Neuronal stem cell (in vitro differentiated cells): ENCODE measurements around the gene CYTH1.

Experiments used
- DNase-seq: peaks from one replicate; pipeline ENCODE4 v3.0.0-alpha.2; 2013; ENCODE audit warnings: low spot score
- H2AFZ ChIP-seq: one replicate; pipeline ENCODE4 v1.6.1; 2013; ENCODE audit warnings: mild to moderate bottlenecking, low read length, inconsistent platforms
- H2AK5ac ChIP-seq: 2 replicates; pipeline ENCODE4 v1.6.1; 2013; ENCODE audit warnings: low read depth, mild to moderate bottlenecking, inconsistent platforms, low read length, moderate library complexity, mixed read lengths
- H2BK120ac ChIP-seq: 2 replicates; pipeline ENCODE4 v1.6.1; 2013; ENCODE audit warnings: low read depth, mild to moderate bottlenecking, inconsistent platforms, low read length, moderate library complexity, mixed read lengths
- H2BK12ac ChIP-seq: one replicate; pipeline ENCODE4 v1.6.1; 2013; ENCODE audit warnings: low read length, inconsistent platforms
- H2BK15ac ChIP-seq: 2 replicates; pipeline ENCODE4 v1.6.1; 2013; ENCODE audit warnings: mild to moderate bottlenecking, low read length, inconsistent platforms, mixed read lengths
- H2BK5ac ChIP-seq: one replicate; pipeline ENCODE4 v1.6.1; 2013; ENCODE audit warnings: inconsistent platforms, mild to moderate bottlenecking, low read length, moderate library complexity
- H3K14ac ChIP-seq: one replicate; pipeline ENCODE4 v1.6.1; 2013; ENCODE audit warnings: low read length, inconsistent platforms
- H3K18ac ChIP-seq: 2 replicates; pipeline ENCODE4 v1.6.1; 2013; ENCODE audit warnings: low read length, inconsistent platforms
- H3K23ac ChIP-seq: 2 replicates; pipeline ENCODE4 v1.6.1; 2013; ENCODE audit warnings: low read depth, mild to moderate bottlenecking, mixed read lengths, low read length, inconsistent platforms; ENCODE audit not compliant: poor library complexity
- H3K27ac ChIP-seq: replicated peaks from 3 replicates; pipeline ENCODE4 v1.5.1; 2013; ENCODE audit warnings: low read length, inconsistent platforms
- H3K27me3 ChIP-seq, 3 experiments: 2 replicates each; pipeline ENCODE4 v1.6.1; 2013; ENCODE audit warnings: low read length in 3 of 3, mild to moderate bottlenecking in 2 of 3, inconsistent platforms in 1 of 3, low read depth in 1 of 3, mixed read lengths in 1 of 3, moderate library complexity in 1 of 3; ENCODE audit not compliant: control insufficient read depth in 3 of 3, insufficient read depth in 3 of 3
- H3K36me3 ChIP-seq, 2 donors: replicated peaks in 1 of 2; 2 replicates each; pipeline ENCODE4 v1.6.1; 2013; ENCODE audit warnings: low read length in 2 of 2; ENCODE audit not compliant: control insufficient read depth in 2 of 2, insufficient read depth in 2 of 2
- H3K4ac ChIP-seq: 2 replicates; pipeline ENCODE4 v1.6.1; 2013; ENCODE audit warnings: inconsistent platforms, mild to moderate bottlenecking, low read length, moderate library complexity
- H3K4me1 ChIP-seq, 2 donors: 1 replicate in 1 of 2; 2 replicates in 1 of 2; pipeline ENCODE4 v1.6.1; 2013; ENCODE audit warnings: low read length in 2 of 2, low read depth in 1 of 2; ENCODE audit not compliant: control insufficient read depth in 2 of 2, insufficient read depth in 1 of 2
- H3K4me2 ChIP-seq: one replicate; pipeline ENCODE4 v1.6.1; 2013; ENCODE audit warnings: mild to moderate bottlenecking, low read length, inconsistent platforms; ENCODE audit not compliant: insufficient read depth, poor library complexity, severe bottlenecking
- H3K4me3 ChIP-seq, 2 donors: 2 replicates each; pipeline ENCODE4 v1.5.1; 2013; ENCODE audit warnings: low read length in 2 of 2, mild to moderate bottlenecking in 2 of 2, inconsistent platforms in 1 of 2, moderate library complexity in 1 of 2
- H3K79me1 ChIP-seq: one replicate; pipeline ENCODE4 v1.6.1; 2013; ENCODE audit warnings: low read depth, mild to moderate bottlenecking, inconsistent platforms, low read length, moderate library complexity
- H3K9ac ChIP-seq: one replicate; pipeline ENCODE4 v1.6.1; 2013; ENCODE audit warnings: mild to moderate bottlenecking, low read depth, low read length, inconsistent platforms; ENCODE audit not compliant: poor library complexity
- H3K9me3 ChIP-seq, 2 donors: replicated peaks in 1 of 2; 2 replicates each; pipeline versions ENCODE3 to v1.6.1; 2013; ENCODE audit warnings: low read length in 2 of 2, mild to moderate bottlenecking in 2 of 2, inconsistent platforms in 1 of 2, low read depth in 1 of 2, mixed read lengths in 1 of 2, moderate library complexity in 1 of 2; ENCODE audit not compliant: control insufficient read depth in 2 of 2, insufficient read depth in 1 of 2
- H4K8ac ChIP-seq: one replicate; pipeline ENCODE4 v1.6.1; 2013; ENCODE audit warnings: low read depth, mild to moderate bottlenecking, inconsistent platforms, low read length, moderate library complexity
- H4K91ac ChIP-seq: one replicate; pipeline ENCODE4 v1.6.1; 2013; ENCODE audit warnings: low read length, low read depth, mild to moderate bottlenecking, inconsistent platforms; ENCODE audit not compliant: poor library complexity
- WGBS, 2 donors: extraction: QIAGEN DNeasy Blood & Tissue Kit; methylation state at CpG; one replicate each; pipeline ENCODE4 v1.1.7; 2013; ENCODE audit warnings: missing lambda C conversion rate in 2 of 2, mixed read lengths in 1 of 2; ENCODE audit not compliant: insufficient read length in 2 of 2, insufficient replicate concordance in 1 of 2; ENCODE audit errors: extremely low coverage in 2 of 2; 5-methylcytosine and 5-hydroxymethylcytosine counted together

Gene CYTH1

GRCh38 chr17:78664476-78665386 lies 117.3 kb downstream of the CYTH1 start:
- Histone ChIP-seq H4K8ac (no peak overlapping the region), H3K79me1 (peaks cover 4% of the 10 kb centered on the region), H4K91ac (no peak overlapping the region), H3K14ac (peak overlapping the region; percentile 31), H2AFZ (no peak overlapping the region), H3K4ac (no peak overlapping the region), H3K36me3 (no peaks in the 10 kb centered on the region), H2AK5ac (peak overlapping the region; percentile 18), H3K27ac (no peak overlapping the region), H3K27me3 (no peaks in the 10 kb centered on the region), H3K4me1 (peaks cover 4 to 8% of the 10 kb centered on the region in 2 donors), H2BK120ac (no peak overlapping the region), H2BK15ac (no peak overlapping the region), H3K9ac (no peak overlapping the region), H3K4me2 (no peak overlapping the region), H3K9me3 (no peaks in the 10 kb centered on the region), H3K23ac (peak overlapping the region; percentile 39), H2BK5ac (no peak overlapping the region), H3K18ac (peak overlapping the region; percentile 41), H2BK12ac (no peak overlapping the region), H3K4me3 (no peak overlapping the region)
- WGBS, 2 donors, result no CpG with 5 or more reads among the region's 24 CpGs
- DNase-seq, result no peak

GRCh38 chr17:78661093-78661770 lies 120.8 kb downstream of the CYTH1 start:
- Histone ChIP-seq H2BK120ac (no peak overlapping the region), H3K14ac (no peak overlapping the region), H4K8ac (no peak overlapping the region), H3K27ac (no peak overlapping the region), H3K4me1 (peaks cover 4% of the 10 kb centered on the region in 2 donors), H3K9ac (no peak overlapping the region), H3K27me3 (no peaks in the 10 kb centered on the region), H2AFZ (no peak overlapping the region), H4K91ac (no peak overlapping the region), H3K4me3 (peak overlapping the region in 1 of 2 donors; percentile 1), H3K79me1 (peaks cover 4% of the 10 kb centered on the region), H3K23ac (no peak overlapping the region), H3K4ac (no peak overlapping the region), H3K18ac (no peak overlapping the region), H3K36me3 (no peaks in the 10 kb centered on the region), H3K9me3 (no peaks in the 10 kb centered on the region), H2BK5ac (no peak overlapping the region), H3K4me2 (no peak overlapping the region), H2BK12ac (no peak overlapping the region), H2BK15ac (no peak overlapping the region), H2AK5ac (no peak overlapping the region)
- no CpG with 5 or more reads among the region's 17 CpGs for WGBS, 2 donors
- DNase-seq, result no peak

GRCh38 chr17:78659546-78659945 lies 122.5 kb downstream of the CYTH1 start:
- H4K8ac ChIP-seq, result no peak overlapping the region
- DNase-seq, result no peak
- H3K27me3 ChIP-seq, result no peaks in the 10 kb centered on the region
- H3K9me3 ChIP-seq, result no peaks in the 10 kb centered on the region
- H3K4me3 ChIP-seq, result no peak overlapping the region
- peak overlapping the region; percentile 82 for H3K14ac ChIP-seq
- H2AFZ ChIP-seq, result no peak overlapping the region
- no CpG with 5 or more reads among the region's 12 CpGs for WGBS, 2 donors
- no peak overlapping the region for H4K91ac ChIP-seq
- H3K4me2 ChIP-seq, result no peak overlapping the region
- H2BK15ac ChIP-seq, result no peak overlapping the region
- no peak overlapping the region for H3K18ac ChIP-seq
- no peak overlapping the region for H3K23ac ChIP-seq
- no peak overlapping the region for H2BK120ac ChIP-seq
- H3K36me3 ChIP-seq, result no peaks in the 10 kb centered on the region
- no peak overlapping the region for H2AK5ac ChIP-seq
- no peak overlapping the region for H2BK5ac ChIP-seq
- no peak overlapping the region for H3K27ac ChIP-seq
- H3K4me1 ChIP-seq, result peaks cover 0 to 1% of the 10 kb centered on the region in 2 donors
- no peak overlapping the region for H2BK12ac ChIP-seq
- H3K9ac ChIP-seq, result no peak overlapping the region
- H3K4ac ChIP-seq, result no peak overlapping the region
- peaks cover 4% of the 10 kb centered on the region for H3K79me1 ChIP-seq

- H3K27me3 ChIP-seq, result no peaks in the 10 kb centered on the region
Observed at GRCh38 chr17:78658281-78658785, 123.7 kb downstream of the CYTH1 start.

More at GRCh38 chr17:78658281-78658785, 123.7 kb downstream of the CYTH1 start:
- no peak overlapping the region for H2BK5ac ChIP-seq
- H2AFZ ChIP-seq, result no peak overlapping the region
- H4K91ac ChIP-seq, result no peak overlapping the region
- H2AK5ac ChIP-seq, result no peak overlapping the region
- no peaks in the 10 kb centered on the region for H3K36me3 ChIP-seq
- H3K18ac ChIP-seq, result peak overlapping the region; percentile 84
- H3K4me2 ChIP-seq, result no peak overlapping the region
- H3K23ac ChIP-seq, result no peak overlapping the region
- H2BK120ac ChIP-seq, result no peak overlapping the region
- H3K27ac ChIP-seq, result no peak overlapping the region
- no peak overlapping the region for H4K8ac ChIP-seq
- no peaks in the 10 kb centered on the region for H3K79me1 ChIP-seq
- no peak for DNase-seq
- no peaks in the 10 kb centered on the region for H3K9me3 ChIP-seq
- no peak overlapping the region for H2BK15ac ChIP-seq
- no CpG with 5 or more reads among the region's 18 CpGs for WGBS, 2 donors
- H3K4ac ChIP-seq, result no peak overlapping the region
- peak overlapping the region; percentile 63 for H3K14ac ChIP-seq
- H3K4me3 ChIP-seq, result no peak overlapping the region
- H3K9ac ChIP-seq, result peak overlapping the region; percentile 30
- H3K4me1 ChIP-seq, result peaks cover 0 to 1% of the 10 kb centered on the region in 2 donors
- H2BK12ac ChIP-seq, result no peak overlapping the region
